Measurements from ENCODE around the gene ADH7.

The ADH7 gene

DNA sequence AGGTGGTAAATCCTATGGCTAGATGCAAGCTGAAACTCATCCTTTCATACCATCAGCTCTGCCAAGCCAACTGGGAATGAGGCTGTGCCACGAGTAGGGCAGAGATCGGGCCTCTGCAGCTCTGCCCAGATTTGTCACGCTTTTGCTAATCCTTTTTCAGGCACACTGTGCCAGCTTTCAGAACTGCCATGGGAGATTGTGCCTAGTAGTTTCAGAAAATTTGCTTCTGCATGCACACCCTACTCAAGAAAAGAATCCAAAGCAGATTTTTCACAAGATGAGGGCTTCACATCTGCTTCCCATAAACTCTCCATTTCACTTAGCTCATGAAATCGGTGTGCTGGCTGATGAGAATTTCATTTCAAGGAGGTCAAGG, 3.3 kb upstream of the ADH7 start (continued):
- TF ChIP-seq ZNF548 (tag by site-specific recombination; IDR thresholded peaks at IDR 0.05) (no peak), ZFHX2 (tag by site-specific recombination; conservative IDR thresholded peaks at IDR 0.05) (no peak), ZNF48 (tag by site-specific recombination; IDR thresholded peaks at IDR 0.05) (no peak), TRIM28 (IDR thresholded peaks at IDR 0.05; ENCODE audit: borderline replicate concordance, low read length) (no peak)
- TF ChIP-seq, protein P1, sequence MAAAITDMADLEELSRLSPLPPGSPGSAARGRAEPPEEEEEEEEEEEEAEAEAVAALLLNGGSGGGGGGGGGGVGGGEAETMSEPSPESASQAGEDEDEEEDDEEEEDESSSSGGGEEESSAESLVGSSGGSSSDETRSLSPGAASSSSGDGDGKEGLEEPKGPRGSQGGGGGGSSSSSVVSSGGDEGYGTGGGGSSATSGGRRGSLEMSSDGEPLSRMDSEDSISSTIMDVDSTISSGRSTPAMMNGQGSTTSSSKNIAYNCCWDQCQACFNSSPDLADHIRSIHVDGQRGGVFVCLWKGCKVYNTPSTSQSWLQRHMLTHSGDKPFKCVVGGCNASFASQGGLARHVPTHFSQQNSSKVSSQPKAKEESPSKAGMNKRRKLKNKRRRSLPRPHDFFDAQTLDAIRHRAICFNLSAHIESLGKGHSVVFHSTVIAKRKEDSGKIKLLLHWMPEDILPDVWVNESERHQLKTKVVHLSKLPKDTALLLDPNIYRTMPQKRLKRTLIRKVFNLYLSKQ (tag by site-specific recombination; IDR thresholded peaks at IDR 0.05; ENCODE audit: borderline replicate concordance): no peak

DNA sequence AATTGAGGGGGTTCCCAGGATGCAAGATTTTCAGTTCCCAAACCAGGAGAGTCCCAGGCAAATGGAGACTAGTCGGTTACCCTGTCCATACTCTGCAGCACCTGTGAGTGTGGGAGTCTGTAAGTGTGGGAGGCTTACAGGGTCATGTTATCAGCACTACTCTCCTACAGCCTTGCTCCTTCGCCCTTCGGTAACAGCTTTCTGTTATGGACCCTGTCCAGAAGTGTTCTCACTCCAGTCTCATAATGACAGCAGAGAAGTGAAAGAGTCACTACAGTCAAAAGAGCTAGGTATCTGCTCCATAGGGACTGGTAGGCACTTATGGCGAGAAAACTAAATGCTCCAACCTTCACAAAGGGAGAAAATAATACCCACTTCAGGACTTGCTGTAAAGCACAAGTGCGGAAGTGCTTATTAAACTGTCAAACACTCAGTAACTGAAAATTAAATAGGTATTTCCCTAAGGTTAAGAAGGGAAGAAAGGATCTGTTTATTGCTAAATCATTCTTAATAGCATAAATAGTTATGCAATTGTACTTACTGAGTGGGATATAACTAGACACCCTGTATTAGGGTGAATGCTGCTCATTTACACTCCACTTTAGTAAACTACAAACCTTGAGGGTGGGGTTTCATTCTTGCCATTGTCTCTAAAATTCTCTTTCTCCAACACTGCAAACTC, 2.7 kb upstream of the ADH7 start:
- ChIA-PET POLR2A (no interaction called here), CTCF (interaction anchor here (0.7 kb wide), 1 partner anchor 116 kb away, joined by 4 read pairs; no protein-coding TSS in a partner anchor)
- no peaks in the 10 kb centered on the region for H3K36me3 ChIP-seq (ENCODE audit: control insufficient read depth in 2 of 2, insufficient read depth in 1 of 2, low read length in 2 of 2)
- TF ChIP-seq ZNF114 (tag by site-specific recombination; IDR thresholded peaks at IDR 0.05): no peak
- no peak for TF ChIP-seq ZNF202 (tag by site-specific recombination; IDR thresholded peaks at IDR 0.05; ENCODE audit: borderline replicate concordance)
- no peak for TF ChIP-seq ZNF624 (tag by site-specific recombination; IDR thresholded peaks at IDR 0.05)
- TF ChIP-seq, protein P2, sequence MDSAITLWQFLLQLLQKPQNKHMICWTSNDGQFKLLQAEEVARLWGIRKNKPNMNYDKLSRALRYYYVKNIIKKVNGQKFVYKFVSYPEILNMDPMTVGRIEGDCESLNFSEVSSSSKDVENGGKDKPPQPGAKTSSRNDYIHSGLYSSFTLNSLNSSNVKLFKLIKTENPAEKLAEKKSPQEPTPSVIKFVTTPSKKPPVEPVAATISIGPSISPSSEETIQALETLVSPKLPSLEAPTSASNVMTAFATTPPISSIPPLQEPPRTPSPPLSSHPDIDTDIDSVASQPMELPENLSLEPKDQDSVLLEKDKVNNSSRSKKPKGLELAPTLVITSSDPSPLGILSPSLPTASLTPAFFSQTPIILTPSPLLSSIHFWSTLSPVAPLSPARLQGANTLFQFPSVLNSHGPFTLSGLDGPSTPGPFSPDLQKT (IDR thresholded peaks at IDR 0.05; ENCODE audit: borderline replicate concordance, low read depth, low read length): no peak
- TF ChIP-seq ZNF558 (tag by site-specific recombination; IDR thresholded peaks at IDR 0.05): no peak
- TF ChIP-seq ZNF146 (tag by site-specific recombination; IDR thresholded peaks at IDR 0.05): no peak
- no peak for TF ChIP-seq ZNF214 (tag by site-specific recombination; IDR thresholded peaks at IDR 0.05; ENCODE audit: borderline replicate concordance)
- TF ChIP-seq, protein P3, sequence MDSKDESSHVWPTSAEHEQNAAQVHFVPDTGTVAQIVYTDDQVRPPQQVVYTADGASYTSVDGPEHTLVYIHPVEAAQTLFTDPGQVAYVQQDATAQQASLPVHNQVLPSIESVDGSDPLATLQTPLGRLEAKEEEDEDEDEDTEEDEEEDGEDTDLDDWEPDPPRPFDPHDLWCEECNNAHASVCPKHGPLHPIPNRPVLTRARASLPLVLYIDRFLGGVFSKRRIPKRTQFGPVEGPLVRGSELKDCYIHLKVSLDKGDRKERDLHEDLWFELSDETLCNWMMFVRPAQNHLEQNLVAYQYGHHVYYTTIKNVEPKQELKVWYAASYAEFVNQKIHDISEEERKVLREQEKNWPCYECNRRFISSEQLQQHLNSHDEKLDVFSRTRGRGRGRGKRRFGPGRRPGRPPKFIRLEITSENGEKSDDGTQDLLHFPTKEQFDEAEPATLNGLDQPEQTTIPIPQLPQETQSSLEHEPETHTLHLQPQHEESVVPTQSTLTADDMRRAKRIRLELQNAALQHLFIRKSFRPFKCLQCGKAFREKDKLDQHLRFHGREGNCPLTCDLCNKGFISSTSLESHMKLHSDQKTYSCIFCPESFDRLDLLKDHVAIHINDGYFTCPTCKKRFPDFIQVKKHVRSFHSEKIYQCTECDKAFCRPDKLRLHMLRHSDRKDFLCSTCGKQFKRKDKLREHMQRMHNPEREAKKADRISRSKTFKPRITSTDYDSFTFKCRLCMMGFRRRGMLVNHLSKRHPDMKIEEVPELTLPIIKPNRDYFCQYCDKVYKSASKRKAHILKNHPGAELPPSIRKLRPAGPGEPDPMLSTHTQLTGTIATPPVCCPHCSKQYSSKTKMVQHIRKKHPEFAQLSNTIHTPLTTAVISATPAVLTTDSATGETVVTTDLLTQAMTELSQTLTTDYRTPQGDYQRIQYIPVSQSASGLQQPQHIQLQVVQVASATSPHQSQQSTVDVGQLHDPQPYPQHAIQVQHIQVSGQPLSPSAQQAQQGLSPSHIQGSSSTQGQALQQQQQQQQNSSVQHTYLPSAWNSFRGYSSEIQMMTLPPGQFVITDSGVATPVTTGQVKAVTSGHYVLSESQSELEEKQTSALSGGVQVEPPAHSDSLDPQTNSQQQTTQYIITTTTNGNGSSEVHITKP (tag by site-specific recombination; IDR thresholded peaks at IDR 0.05): no peak
- TF ChIP-seq ZNF404 (tag by site-specific recombination; IDR thresholded peaks at IDR 0.05): no peak
- TF ChIP-seq ZNF302 (tag by site-specific recombination; IDR thresholded peaks at IDR 0.05; ENCODE audit: low read depth): no peak
- no peak for TF ChIP-seq ZNF223 (tag by site-specific recombination; IDR thresholded peaks at IDR 0.05)
- no peak for TF ChIP-seq SP7 (tag by site-specific recombination; IDR thresholded peaks at IDR 0.05)
- TF ChIP-seq, protein P4, sequence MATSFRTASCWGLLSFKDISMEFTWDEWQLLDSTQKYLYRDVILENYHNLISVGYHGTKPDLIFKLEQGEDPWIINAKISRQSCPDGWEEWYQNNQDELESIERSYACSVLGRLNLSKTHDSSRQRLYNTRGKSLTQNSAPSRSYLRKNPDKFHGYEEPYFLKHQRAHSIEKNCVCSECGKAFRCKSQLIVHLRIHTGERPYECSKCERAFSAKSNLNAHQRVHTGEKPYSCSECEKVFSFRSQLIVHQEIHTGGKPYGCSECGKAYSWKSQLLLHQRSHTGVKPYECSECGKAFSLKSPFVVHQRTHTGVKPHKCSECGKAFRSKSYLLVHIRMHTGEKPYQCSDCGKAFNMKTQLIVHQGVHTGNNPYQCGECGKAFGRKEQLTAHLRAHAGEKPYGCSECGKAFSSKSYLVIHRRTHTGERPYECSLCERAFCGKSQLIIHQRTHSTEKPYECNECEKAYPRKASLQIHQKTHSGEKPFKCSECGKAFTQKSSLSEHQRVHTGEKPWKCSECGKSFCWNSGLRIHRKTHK (tag by site-specific recombination; IDR thresholded peaks at IDR 0.05): no peak
- TF ChIP-seq ZNF529 (tag by site-specific recombination; IDR thresholded peaks at IDR 0.05; ENCODE audit: insufficient replicate concordance): no peak
- no peak for TF ChIP-seq BCL11B (tag by site-specific recombination; IDR thresholded peaks at IDR 0.05; ENCODE audit: low read depth)
- no peaks in the 10 kb centered on the region for H3K9me3 ChIP-seq (ENCODE audit: control insufficient read depth, insufficient read depth, low read depth, low read length)
- no peaks in the 10 kb centered on the region for H3K4me1 ChIP-seq (ENCODE audit: control insufficient read depth, insufficient read depth, low read length)
- no peak overlapping the region for H3K27ac ChIP-seq (ENCODE audit: extremely low read depth, low read depth, low read length)
- no peak overlapping the region for H3K4me3 ChIP-seq (ENCODE audit: low read depth, low read length)
